ENCODE results near the gene VPS13D. TPM values are rescaled to one million over a fixed set of nuclear protein-coding genes. Genes with fewer than 3 reads are reported as not detected.

Gene VPS13D
- total RNA-seq, 1 experiment from 2014 or later = 33.1 TPM

DNA sequence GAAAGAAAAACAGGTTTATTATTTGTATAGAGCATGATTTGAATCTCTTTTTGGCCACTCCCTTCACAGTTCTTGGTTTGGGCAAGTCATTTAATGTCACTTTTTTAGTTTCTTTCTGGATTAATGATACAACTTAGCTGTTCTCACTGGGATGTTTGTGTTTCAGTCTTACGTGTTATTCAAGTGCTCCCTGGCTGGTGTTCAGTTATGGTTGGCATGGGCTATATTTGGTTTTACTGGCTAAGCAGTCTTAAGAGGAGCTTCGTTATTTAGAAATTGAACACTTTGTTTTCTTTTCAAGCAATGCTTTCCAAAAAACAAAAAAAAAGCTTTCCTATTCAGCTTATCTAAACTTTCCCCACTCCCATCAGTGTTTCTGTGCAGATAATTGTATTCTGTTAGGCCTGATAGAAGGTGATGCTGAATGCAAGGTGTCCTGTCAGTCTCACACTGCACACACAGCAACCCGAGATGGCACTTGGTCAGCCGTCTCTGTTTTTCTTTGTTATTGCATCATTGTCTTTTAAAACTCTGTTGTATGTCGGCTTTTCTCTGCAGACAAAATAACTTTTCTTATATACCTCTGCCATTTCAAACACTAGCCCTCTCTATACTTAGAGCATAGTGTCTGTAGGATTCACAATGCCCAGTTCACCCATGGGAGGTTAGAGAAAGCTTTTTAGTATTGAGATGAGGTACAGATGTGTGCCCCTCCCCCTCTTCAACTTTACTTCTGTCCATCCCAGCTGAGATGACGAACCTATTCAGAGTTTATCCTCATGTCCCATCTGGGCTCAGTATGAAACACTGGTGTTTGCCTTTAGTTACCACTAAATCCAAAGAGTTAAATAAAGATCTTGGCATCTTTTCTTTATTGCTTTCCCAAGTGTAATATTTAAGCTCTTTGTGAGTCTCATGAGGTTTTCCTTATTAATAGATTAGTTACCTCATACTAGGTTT, 80.2 kb downstream of the VPS13D start:
- peaks cover 3% of the 10 kb centered on the region for H3K4me1 ChIP-seq (ENCODE audit: control insufficient read depth, insufficient read depth, low read length)
- no peak overlapping the region for H3K27ac ChIP-seq (ENCODE audit: low read length)
- no peaks in the 10 kb centered on the region for H3K9me3 ChIP-seq (ENCODE audit: control insufficient read depth, insufficient read depth, low read depth, low read length)
- no peak for TF ChIP-seq CTCF (IDR thresholded peaks at IDR 0.05)
- TF ChIP-seq TCF7L2 (IDR thresholded peaks at IDR 0.05; ENCODE audit: low read depth, low read length) = no peak
- POLR2A ChIA-PET = interaction anchor here (0.6 kb wide), 1 partner anchor 12 kb away, joined by 3 read pairs; no protein-coding TSS in a partner anchor
- ATAC-seq (no peak), DNase-seq (ENCODE audit: low read depth, low spot score) (no peak)
- CTCF ChIA-PET = interaction anchor here (0.7 kb wide), 1 partner anchor 310 kb away, joined by 4 read pairs; no protein-coding TSS in a partner anchor
- in situ Hi-C loops (cut with HindIII; ENCODE audit: low pct_unique_long_range_greater_than_20kb, low sequenced_read_pairs) (no loop called here), intact Hi-C loops (cut with micrococcal nuclease; ENCODE audit: unreplicated experiment) (no loop called here)
- no peaks in the 10 kb centered on the region for H3K27me3 ChIP-seq (ENCODE audit: control insufficient read depth, insufficient read depth, low read length)
- no TSS peak for BruUV-seq (replicated peaks)
- H3K36me3 ChIP-seq (ENCODE audit: control insufficient read depth, insufficient read depth, low read length) = peaks cover 6% of the 10 kb centered on the region
- no peak overlapping the region for H3K4me3 ChIP-seq (ENCODE audit: low read depth in 2 of 2, low read length in 2 of 2)

DNA sequence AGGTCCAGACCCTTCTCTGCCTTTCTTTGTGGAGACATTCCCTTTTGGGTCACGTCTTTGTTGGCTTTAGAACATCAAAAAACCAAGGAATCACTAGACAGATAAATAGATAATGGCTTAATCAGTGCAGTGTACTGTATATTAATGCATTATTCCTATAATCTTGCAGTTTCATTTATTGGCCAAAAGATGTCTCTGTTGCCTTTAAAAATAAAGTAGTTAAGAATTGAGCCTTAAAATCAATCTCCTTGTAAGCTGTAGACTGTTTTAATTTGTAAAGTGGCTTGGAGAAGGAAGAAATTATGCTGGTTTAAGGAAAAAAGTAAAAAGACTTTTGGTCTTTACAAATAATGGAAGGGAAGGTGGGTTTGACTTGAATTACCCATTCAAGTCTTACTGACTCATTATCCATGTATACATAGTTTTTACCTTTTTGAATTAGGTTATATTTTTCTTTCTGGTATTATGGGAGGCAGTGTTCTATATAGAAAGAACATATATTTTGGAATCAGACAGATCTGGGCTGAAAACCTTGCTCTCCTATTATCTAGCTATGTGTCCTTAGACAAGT, 84.6 kb downstream of the VPS13D start:
- no TSS peak for BruUV-seq (replicated peaks)
- Histone ChIP-seq H3K4me1 (ENCODE audit: control insufficient read depth, insufficient read depth, low read length) (peaks cover 6% of the 10 kb centered on the region), H3K27me3 (ENCODE audit: control insufficient read depth, insufficient read depth, low read length) (no peaks in the 10 kb centered on the region), H3K9me3 (ENCODE audit: control insufficient read depth, insufficient read depth, low read depth, low read length) (no peaks in the 10 kb centered on the region), H3K36me3 (ENCODE audit: control insufficient read depth, insufficient read depth, low read length) (peaks cover 7% of the 10 kb centered on the region), H3K4me3 (ENCODE audit: low read depth in 2 of 2, low read length in 2 of 2) (no peak overlapping the region), H3K27ac (ENCODE audit: low read length) (peak overlapping the region; percentile 72)
- ChIA-PET POLR2A (no interaction called here), CTCF (no interaction called here)
- in situ Hi-C loops (cut with HindIII; ENCODE audit: low pct_unique_long_range_greater_than_20kb, low sequenced_read_pairs) = no loop called here
- intact Hi-C loops (cut with micrococcal nuclease; ENCODE audit: unreplicated experiment) = loop anchor here (2.0 kb wide), 1 partner anchor 344 kb away; no protein-coding TSS in a partner anchor
- TF ChIP-seq TCF7L2 (IDR thresholded peaks at IDR 0.05; ENCODE audit: low read depth, low read length) = no peak
- TF ChIP-seq POLR2AphosphoS5 (IDR thresholded peaks at IDR 0.05; ENCODE audit: low read depth, low read length) = no peak
- TF ChIP-seq, protein P1, sequence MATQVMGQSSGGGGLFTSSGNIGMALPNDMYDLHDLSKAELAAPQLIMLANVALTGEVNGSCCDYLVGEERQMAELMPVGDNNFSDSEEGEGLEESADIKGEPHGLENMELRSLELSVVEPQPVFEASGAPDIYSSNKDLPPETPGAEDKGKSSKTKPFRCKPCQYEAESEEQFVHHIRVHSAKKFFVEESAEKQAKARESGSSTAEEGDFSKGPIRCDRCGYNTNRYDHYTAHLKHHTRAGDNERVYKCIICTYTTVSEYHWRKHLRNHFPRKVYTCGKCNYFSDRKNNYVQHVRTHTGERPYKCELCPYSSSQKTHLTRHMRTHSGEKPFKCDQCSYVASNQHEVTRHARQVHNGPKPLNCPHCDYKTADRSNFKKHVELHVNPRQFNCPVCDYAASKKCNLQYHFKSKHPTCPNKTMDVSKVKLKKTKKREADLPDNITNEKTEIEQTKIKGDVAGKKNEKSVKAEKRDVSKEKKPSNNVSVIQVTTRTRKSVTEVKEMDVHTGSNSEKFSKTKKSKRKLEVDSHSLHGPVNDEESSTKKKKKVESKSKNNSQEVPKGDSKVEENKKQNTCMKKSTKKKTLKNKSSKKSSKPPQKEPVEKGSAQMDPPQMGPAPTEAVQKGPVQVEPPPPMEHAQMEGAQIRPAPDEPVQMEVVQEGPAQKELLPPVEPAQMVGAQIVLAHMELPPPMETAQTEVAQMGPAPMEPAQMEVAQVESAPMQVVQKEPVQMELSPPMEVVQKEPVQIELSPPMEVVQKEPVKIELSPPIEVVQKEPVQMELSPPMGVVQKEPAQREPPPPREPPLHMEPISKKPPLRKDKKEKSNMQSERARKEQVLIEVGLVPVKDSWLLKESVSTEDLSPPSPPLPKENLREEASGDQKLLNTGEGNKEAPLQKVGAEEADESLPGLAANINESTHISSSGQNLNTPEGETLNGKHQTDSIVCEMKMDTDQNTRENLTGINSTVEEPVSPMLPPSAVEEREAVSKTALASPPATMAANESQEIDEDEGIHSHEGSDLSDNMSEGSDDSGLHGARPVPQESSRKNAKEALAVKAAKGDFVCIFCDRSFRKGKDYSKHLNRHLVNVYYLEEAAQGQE (IDR thresholded peaks at IDR 0.05; ENCODE audit: insufficient read depth in 1 of 2, low read depth in 2 of 2, low read length in 1 of 2) = no peak
- peak; percentile 59; the same call in 1 of the 2 replicates for TF ChIP-seq CTCF (IDR thresholded peaks at IDR 0.05)
- TF ChIP-seq SIN3A (IDR thresholded peaks at IDR 0.05; ENCODE audit: borderline replicate concordance, insufficient read depth, low read depth, low read length) = no peak
- DNase-seq (ENCODE audit: low read depth, low spot score) (no peak), ATAC-seq (peak; percentile 78; the same call in 1 of the 2 replicates)

Data from Panc1 (cell line).